ENCODE data around the gene PLCH2. TPM values are rescaled to one million over a fixed set of nuclear protein-coding genes. Genes with fewer than 3 reads are reported as not detected.

PLCH2 gene
- total and polyA plus RNA-seq, 9 of the 15 experiments (the other 6 are each of a cell fraction or from before 2014, with no cell fraction given) = 0.16 TPM; not detected in 8

- 0 out of 2 replicates have a peak, but pooled peaks have one; percentile 36 for TF ChIP-seq ETS1 (conservative IDR thresholded peaks at IDR 0.05; ENCODE audit: control insufficient read depth, low read depth, low read length)
- no peak for TF ChIP-seq HDAC3 (IDR thresholded peaks at IDR 0.05; ENCODE audit: borderline replicate concordance, partially characterized antibody)
- 0 out of 4 replicates have a peak, but pooled peaks of 1 of the 2 experiments have one; percentile 36 for TF ChIP-seq CSDE1 (IDR thresholded peaks at IDR 0.05)
- peak; percentile 89 for TF ChIP-seq SMARCA5 (IDR thresholded peaks at IDR 0.05)
- 0 out of 2 replicates have a peak, but pooled peaks have one; percentile 32 for TF ChIP-seq ZNF384 (IDR thresholded peaks at IDR 0.05; ENCODE audit: low read depth, low read length)
- peak; percentile 96 for TF ChIP-seq BCOR (IDR thresholded peaks at IDR 0.05)
- TF ChIP-seq MCM2 (IDR thresholded peaks at IDR 0.05; ENCODE audit: low read depth) = no peak
- TF ChIP-seq KDM1A (IDR thresholded peaks at IDR 0.05) = peak; percentile 44 to 79; a peak in 3 of 4 replicates
- peak; percentile 38; the same call in 1 of the 2 replicates for TF ChIP-seq POLR2G (IDR thresholded peaks at IDR 0.05; ENCODE audit: low read depth, low read length)
- peak; percentile 89 for TF ChIP-seq ZBTB7A (IDR thresholded peaks at IDR 0.05; ENCODE audit: borderline replicate concordance, control insufficient read depth, low read depth, low read length)
- no peak for TF ChIP-seq CGGBP1 (CRISPR knock-in tag; IDR thresholded peaks at IDR 0.05)
- 0 out of 2 replicates have a peak, but pooled peaks have one; percentile 5 for TF ChIP-seq EGR1 (conservative IDR thresholded peaks at IDR 0.05)
- TF ChIP-seq VEZF1 (CRISPR knock-in tag; IDR thresholded peaks at IDR 0.05) = peak; percentile 62
- peak; percentile 48; the same call in 1 of the 2 replicates for TF ChIP-seq HDAC2 (IDR thresholded peaks at IDR 0.05)
- 0 out of 4 replicates have a peak, but pooled peaks of 1 of the 2 experiments have one; percentile 17 for TF ChIP-seq MCM7 (IDR thresholded peaks at IDR 0.05)
- TF ChIP-seq ZMIZ1 (IDR thresholded peaks at IDR 0.05; ENCODE audit: low read depth in 2 of 2, low read length in 2 of 2) = no peak
Observed at GRCh38 chr1:2540816-2541492, 64.9 kb downstream of the PLCH2 start (continued).
